ENCODE measurements around the gene NLRX1.

GRCh38 chr11:119125821-119126220 is 42.7 kb upstream of the NLRX1 start:
- TF ChIP-seq CTCF (IDR thresholded peaks at IDR 0.05) (no peak), POLR2A (IDR thresholded peaks at IDR 0.05) (no peak)

All from body of pancreas (tissue), 4 donors.